Neural cell (in vitro differentiated cells): ENCODE data around the gene SESN2. TPM values are rescaled to one million over a fixed set of nuclear protein-coding genes. Genes with fewer than 3 reads are reported as not detected.

ENCODE experiments used
- H2AFZ ChIP-seq: fragments of 200-600, 300-800 bp; sonication (generic), shearing (Covaris generic); 2 replicates; pipeline ENCODE4 v1.6.0; 2014; ENCODE audit warnings: low read depth, mild to moderate bottlenecking, antibody characterized with exemption, low read length, moderate library complexity
- H3F3A ChIP-seq: fragments of 200-600 bp; shearing (Covaris generic); 2 replicates; pipeline ENCODE4 v1.6.1; 2016; ENCODE audit warnings: mild to moderate bottlenecking, moderate library complexity, mixed read lengths, antibody characterized with exemption, low read length; ENCODE audit not compliant: insufficient read depth, poor library complexity, severe bottlenecking
- H3K27ac ChIP-seq: fragments of 200-600, 300-800 bp; sonication (generic), shearing (Covaris generic); 2 replicates; pipeline ENCODE4 v1.5.1; 2014; ENCODE audit warnings: mild to moderate bottlenecking, low read length, moderate library complexity
- H3K27me3 ChIP-seq: fragments of 300-800, 200-600 bp; sonication (generic), shearing (Covaris generic); 2 replicates; pipeline ENCODE4 v1.6.0; 2014; ENCODE audit warnings: mild to moderate bottlenecking, low read depth, low read length, moderate library complexity; ENCODE audit not compliant: insufficient read depth
- H3K36me3 ChIP-seq: fragments of 300-800, 200-600 bp; sonication (generic), shearing (Covaris generic); 2 replicates; pipeline ENCODE4 v1.5.1; 2014; ENCODE audit warnings: mild to moderate bottlenecking, antibody characterized with exemption, low read length, moderate library complexity; ENCODE audit not compliant: insufficient read depth
- H3K4me2 ChIP-seq: fragments of 300-800, 200-600 bp; sonication (generic), shearing (Covaris generic); 2 replicates; pipeline ENCODE4 v1.6.0; 2014; ENCODE audit warnings: mild to moderate bottlenecking, low read length
- H3K4me3 ChIP-seq: fragments of 300-800, 200-600 bp; sonication (generic), shearing (Covaris generic); 2 replicates; pipeline ENCODE4 v1.5.1; 2014; ENCODE audit warnings: mild to moderate bottlenecking, low read length, moderate library complexity
- H3K79me2 ChIP-seq: fragments of 200-600 bp; shearing (Covaris generic); replicated peaks from 2 replicates; pipeline ENCODE4 v1.6.0; 2014; ENCODE audit warnings: mild to moderate bottlenecking, low read length, moderate library complexity; ENCODE audit not compliant: insufficient read depth
- H3K9ac ChIP-seq: fragments of 300-800, 200-600 bp; sonication (generic), shearing (Covaris generic); 2 replicates; pipeline ENCODE4 v1.6.1; 2016; ENCODE audit warnings: mild to moderate bottlenecking, low read length, mixed read lengths
- H3K9me2 ChIP-seq: fragments of 200-600 bp; shearing (Covaris generic); 2 replicates; pipeline ENCODE4 v1.6.1; 2016; ENCODE audit warnings: mild to moderate bottlenecking, low read length, mixed read lengths; ENCODE audit not compliant: insufficient read depth
- H3K9me3 ChIP-seq: fragments of 200-600, 300-800 bp; sonication (generic), shearing (Covaris generic); 2 replicates; pipeline ENCODE4 v1.6.1; 2016; ENCODE audit warnings: mild to moderate bottlenecking, mixed run types, low read length, moderate library complexity, mixed read lengths
- H4K20me1 ChIP-seq: fragments of 200-600 bp; shearing (Covaris generic); 2 replicates; pipeline ENCODE4 v1.6.1; 2016; ENCODE audit warnings: mild to moderate bottlenecking, mixed run types; ENCODE audit not compliant: insufficient read depth
- CTCF ChIP-seq: fragments of 450-650 bp; IDR thresholded peaks from 2 replicates; pipeline ENCODE4 v1.5.1; 2014; ENCODE audit warnings: antibody characterized with exemption, mild to moderate bottlenecking, moderate library complexity; ENCODE audit not compliant: poor library complexity, severe bottlenecking
- EP300 ChIP-seq: fragments of 450-650 bp; conservative IDR thresholded peaks from 2 replicates; pipeline ENCODE4 v1.6.1; 2014; ENCODE audit warnings: antibody characterized with exemption, mild to moderate bottlenecking, moderate library complexity; ENCODE audit not compliant: poor library complexity, severe bottlenecking
- EZH2 ChIP-seq: fragments of 200-600, 300-800 bp; shearing (Covaris generic), sonication (generic); IDR thresholded peaks from 2 replicates; pipeline ENCODE4 v1.6.1; 2014; ENCODE audit warnings: antibody characterized with exemption, low read length, borderline replicate concordance, mild to moderate bottlenecking; ENCODE audit not compliant: insufficient read depth, poor library complexity, severe bottlenecking
- MXI1 ChIP-seq: fragments of 450-650 bp; conservative IDR thresholded peaks from 2 replicates; pipeline ENCODE4 v1.6.1; 2014; ENCODE audit warnings: antibody characterized with exemption, mild to moderate bottlenecking; ENCODE audit not compliant: poor library complexity, severe bottlenecking
- POLR2AphosphoS5 ChIP-seq: IDR thresholded peaks from 2 replicates; pipeline ENCODE4 v1.6.1; 2012
- RAD21 ChIP-seq: fragments of 450-650 bp; conservative IDR thresholded peaks from 2 replicates; pipeline ENCODE4 v1.6.1; 2014; ENCODE audit warnings: antibody characterized with exemption, mild to moderate bottlenecking, moderate library complexity
- SMC3 ChIP-seq: fragments of 450-650 bp; conservative IDR thresholded peaks from 2 replicates; pipeline ENCODE4 v1.6.1; 2014; ENCODE audit warnings: antibody characterized with exemption, mild to moderate bottlenecking, moderate library complexity; ENCODE audit not compliant: poor library complexity
- TAF1 ChIP-seq: IDR thresholded peaks from 2 replicates; pipeline ENCODE4 v1.6.1; 2012; ENCODE audit warnings: low read depth
- polyA plus RNA-seq: library from polyadenylated mRNA; depleted of rRNA; stranded (reverse); fragments of >200 nt; gene quantifications from 2 replicates; pipeline ENCODE4 v1.2.3, GENCODE V29; 2014
- TF ChIP-seq, protein P1 (sequence below): IDR thresholded peaks from 2 replicates; pipeline ENCODE4 v1.6.1; 2012; ENCODE audit warnings: borderline replicate concordance

The SESN2 gene
- polyA plus RNA-seq, 1 donor from 2014 or later = 9.3 TPM

DNA sequence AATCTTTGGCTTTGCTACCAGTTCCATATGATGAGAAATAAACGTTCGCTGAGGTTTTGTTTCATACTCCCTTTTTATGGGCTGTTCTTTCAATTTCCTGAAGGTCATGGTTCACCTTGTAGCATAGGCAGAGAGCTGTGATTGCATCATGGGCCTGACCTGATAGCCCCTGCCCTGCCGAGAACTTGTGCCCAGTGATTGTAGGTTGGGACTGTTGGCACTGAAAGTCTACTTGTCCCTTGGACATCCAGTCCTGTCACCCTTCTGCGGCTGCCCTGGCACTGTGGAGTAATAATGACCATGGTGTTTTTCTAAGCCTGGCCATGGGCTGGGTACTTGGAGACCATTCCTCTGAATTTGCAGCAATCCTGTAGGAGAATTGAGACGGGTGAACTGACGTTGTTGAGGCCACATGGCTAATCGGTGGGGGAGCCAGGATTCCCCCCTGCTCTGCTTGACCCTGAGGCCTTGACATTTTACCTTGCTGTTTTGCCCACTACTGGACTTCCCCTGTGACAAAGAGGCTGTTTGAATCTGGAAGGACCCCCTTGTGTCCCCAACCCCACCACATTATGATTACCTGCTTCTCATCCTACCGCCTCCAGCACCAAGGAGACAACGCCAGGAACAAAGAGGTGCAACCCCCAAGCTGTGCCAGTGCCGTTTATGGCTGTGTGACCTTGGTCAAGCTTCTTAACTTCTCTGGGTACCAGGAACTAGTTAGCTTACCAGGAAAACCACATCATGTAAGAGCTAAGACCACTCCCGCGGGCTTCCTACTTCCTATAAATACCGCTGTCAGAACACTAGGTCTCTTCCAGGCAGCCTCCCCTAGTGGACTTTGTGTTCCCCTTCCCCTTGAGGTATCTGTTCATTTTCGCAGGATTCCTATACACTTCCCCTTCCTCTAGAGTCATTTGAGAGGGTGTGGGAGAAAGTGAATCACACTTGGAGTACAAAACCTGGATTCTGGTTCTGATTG, 23.4 kb downstream of the SESN2 start:
- Histone ChIP-seq H3K79me2 (no peaks in the 10 kb centered on the region), H3K36me3 (no peaks in the 10 kb centered on the region), H3K9me3 (no peaks in the 10 kb centered on the region), H3K4me2 (no peak overlapping the region), H4K20me1 (no peaks in the 10 kb centered on the region), H3K27me3 (no peaks in the 10 kb centered on the region), H3K9ac (no peak overlapping the region), H3K27ac (no peak overlapping the region), H3K4me3 (no peak overlapping the region), H3F3A (no peaks in the 10 kb centered on the region), H3K9me2 (no peaks in the 10 kb centered on the region), H2AFZ (no peak overlapping the region)
- TF ChIP-seq EZH2 = no peak
- no peak for TF ChIP-seq CTCF
- no peak for TF ChIP-seq TAF1
- TF ChIP-seq RAD21 = no peak
- no peak for TF ChIP-seq POLR2AphosphoS5
- TF ChIP-seq SMC3 = no peak
- TF ChIP-seq EP300 = no peak
- TF ChIP-seq MXI1 = no peak
- TF ChIP-seq, protein P1, sequence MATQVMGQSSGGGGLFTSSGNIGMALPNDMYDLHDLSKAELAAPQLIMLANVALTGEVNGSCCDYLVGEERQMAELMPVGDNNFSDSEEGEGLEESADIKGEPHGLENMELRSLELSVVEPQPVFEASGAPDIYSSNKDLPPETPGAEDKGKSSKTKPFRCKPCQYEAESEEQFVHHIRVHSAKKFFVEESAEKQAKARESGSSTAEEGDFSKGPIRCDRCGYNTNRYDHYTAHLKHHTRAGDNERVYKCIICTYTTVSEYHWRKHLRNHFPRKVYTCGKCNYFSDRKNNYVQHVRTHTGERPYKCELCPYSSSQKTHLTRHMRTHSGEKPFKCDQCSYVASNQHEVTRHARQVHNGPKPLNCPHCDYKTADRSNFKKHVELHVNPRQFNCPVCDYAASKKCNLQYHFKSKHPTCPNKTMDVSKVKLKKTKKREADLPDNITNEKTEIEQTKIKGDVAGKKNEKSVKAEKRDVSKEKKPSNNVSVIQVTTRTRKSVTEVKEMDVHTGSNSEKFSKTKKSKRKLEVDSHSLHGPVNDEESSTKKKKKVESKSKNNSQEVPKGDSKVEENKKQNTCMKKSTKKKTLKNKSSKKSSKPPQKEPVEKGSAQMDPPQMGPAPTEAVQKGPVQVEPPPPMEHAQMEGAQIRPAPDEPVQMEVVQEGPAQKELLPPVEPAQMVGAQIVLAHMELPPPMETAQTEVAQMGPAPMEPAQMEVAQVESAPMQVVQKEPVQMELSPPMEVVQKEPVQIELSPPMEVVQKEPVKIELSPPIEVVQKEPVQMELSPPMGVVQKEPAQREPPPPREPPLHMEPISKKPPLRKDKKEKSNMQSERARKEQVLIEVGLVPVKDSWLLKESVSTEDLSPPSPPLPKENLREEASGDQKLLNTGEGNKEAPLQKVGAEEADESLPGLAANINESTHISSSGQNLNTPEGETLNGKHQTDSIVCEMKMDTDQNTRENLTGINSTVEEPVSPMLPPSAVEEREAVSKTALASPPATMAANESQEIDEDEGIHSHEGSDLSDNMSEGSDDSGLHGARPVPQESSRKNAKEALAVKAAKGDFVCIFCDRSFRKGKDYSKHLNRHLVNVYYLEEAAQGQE = no peak

DNA sequence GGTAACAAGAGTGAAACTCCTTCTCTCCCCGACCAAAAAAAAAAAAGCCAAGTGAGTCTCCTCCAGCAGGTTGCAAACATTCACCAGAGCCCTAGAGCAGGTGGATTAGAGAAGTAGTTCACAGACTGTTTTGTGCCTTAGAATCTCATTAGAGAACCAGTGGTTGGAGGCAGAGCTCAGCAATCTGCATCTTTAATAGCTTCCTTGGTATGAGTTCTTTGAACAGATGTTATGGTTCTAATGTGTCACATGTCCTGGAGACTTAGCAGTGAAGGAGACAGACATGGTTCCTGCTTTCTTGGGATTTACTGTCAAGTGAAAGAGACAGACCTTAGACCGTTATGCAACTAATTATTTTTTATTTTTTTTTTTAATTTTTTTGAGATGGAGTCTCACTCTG, 26.8 kb downstream of the SESN2 start:
- Histone ChIP-seq H3F3A (no peaks in the 10 kb centered on the region), H3K27ac (no peak overlapping the region), H3K9me3 (no peaks in the 10 kb centered on the region), H3K27me3 (no peaks in the 10 kb centered on the region), H2AFZ (no peak overlapping the region), H3K79me2 (no peaks in the 10 kb centered on the region), H3K4me3 (no peak overlapping the region), H3K36me3 (no peaks in the 10 kb centered on the region), H3K9me2 (no peaks in the 10 kb centered on the region), H3K4me2 (no peak overlapping the region), H3K9ac (no peak overlapping the region), H4K20me1 (no peaks in the 10 kb centered on the region)
- TF ChIP-seq RAD21 (no peak), EP300 (no peak), MXI1 (no peak), SMC3 (no peak), POLR2AphosphoS5 (no peak), CTCF (no peak), EZH2 (no peak), TAF1 (no peak)
- TF ChIP-seq, protein P1 = no peak
